ENCODE data around the gene ATAD3B.
"Not testable (repeated sequence)": the region's sequence is repeated elsewhere in the genome, so short reads cannot be mapped to it uniquely, and the experiment has no call there.

The ATAD3B gene

GRCh38 chr1:1510912-1511532 lies 39.5 kb downstream of the ATAD3B start:
- DNase-seq (ENCODE audit: low read depth, low spot score): peak; percentile 79

- DNase-seq (ENCODE audit: low read depth, low spot score): peak; percentile 97
Observed at GRCh38 chr1:1511533-1512285, 40.1 kb downstream of the ATAD3B start, which contains the start of gene ATAD3A. ATAD3A (plus strand) TSS chr1:1512162; CDS start chr1:1512269, 107 bp downstream.

- DNase-seq (ENCODE audit: low read depth, low spot score): not testable (repeated sequence)
Observed at GRCh38 chr1:1512425-1512824, 40.9 kb downstream of the ATAD3B start.

- not testable (repeated sequence) for DNase-seq (ENCODE audit: low read depth, low spot score)
Observed at GRCh38 chr1:1513675-1514074, 42.1 kb downstream of the ATAD3B start.

GRCh38 chr1:1514376-1514775 lies 42.8 kb downstream of the ATAD3B start:
- DNase-seq (ENCODE audit: low read depth, low spot score): not testable (repeated sequence)

- DNase-seq (ENCODE audit: low read depth, low spot score): not testable (repeated sequence)
Observed at GRCh38 chr1:1516923-1517322, 45.4 kb downstream of the ATAD3B start.

- no peak for DNase-seq (ENCODE audit: low read depth, low spot score)
Observed at GRCh38 chr1:1517973-1518620, 46.5 kb downstream of the ATAD3B start.

GRCh38 chr1:1518621-1519007 lies 47.0 kb downstream of the ATAD3B start:
- DNase-seq (ENCODE audit: low read depth, low spot score): not testable (repeated sequence)

- DNase-seq (ENCODE audit: low read depth, low spot score): not testable (repeated sequence)
Observed at GRCh38 chr1:1519805-1520505, 48.4 kb downstream of the ATAD3B start.

GRCh38 chr1:1521331-1521730 lies 49.8 kb downstream of the ATAD3B start:
- no peak for DNase-seq (ENCODE audit: low read depth, low spot score)

GRCh38 chr1:1522536-1522935 lies 51.0 kb downstream of the ATAD3B start:
- not testable (repeated sequence) for DNase-seq (ENCODE audit: low read depth, low spot score)

- not testable (repeated sequence) for DNase-seq (ENCODE audit: low read depth, low spot score)
Observed at GRCh38 chr1:1523226-1523625, 51.7 kb downstream of the ATAD3B start.

GRCh38 chr1:1523651-1524050 lies 52.1 kb downstream of the ATAD3B start:
- not testable (repeated sequence) for DNase-seq (ENCODE audit: low read depth, low spot score)

GRCh38 chr1:1524750-1525383 lies 53.3 kb downstream of the ATAD3B start:
- not testable (repeated sequence) for DNase-seq (ENCODE audit: low read depth, low spot score)

- not testable (repeated sequence) for DNase-seq (ENCODE audit: low read depth, low spot score)
Observed at GRCh38 chr1:1526476-1526875, 54.9 kb downstream of the ATAD3B start.

GRCh38 chr1:1527092-1527816 lies 55.7 kb downstream of the ATAD3B start:
- DNase-seq (ENCODE audit: low read depth, low spot score): no peak

- no peak for DNase-seq (ENCODE audit: low read depth, low spot score)
Observed at GRCh38 chr1:1528301-1529267, 57.0 kb downstream of the ATAD3B start.

GRCh38 chr1:1529321-1529720 lies 57.8 kb downstream of the ATAD3B start:
- no peak for DNase-seq (ENCODE audit: low read depth, low spot score)

GRCh38 chr1:1529936-1530335 lies 58.4 kb downstream of the ATAD3B start:
- no peak for DNase-seq (ENCODE audit: low read depth, low spot score)

- DNase-seq (ENCODE audit: low read depth, low spot score): no peak
Observed at GRCh38 chr1:1531947-1532346, 60.4 kb downstream of the ATAD3B start.
